Endothelial cell of umbilical vein (primary cell): ENCODE measurements around the gene CUEDC1. TPM values are rescaled to one million over a fixed set of nuclear protein-coding genes. Genes with fewer than 3 reads are reported as not detected.

Experiments used
- BruUV-seq: library from RNA; stranded (reverse); fragments of 400-500 nt; replicated peaks from 2 replicates; lab custom pipeline; 2021; lab: Mats Ljungman, UMichigan
- CTCF ChIA-PET: fragments of 300-600, 350-600 bp; sonication (Branson Sonifier 250); formaldehyde crosslinking; loops from one replicate; lab custom pipeline; 2021; ENCODE audit warnings: antibody characterized with exemption, inconsistent platforms; lab: Charles Lee
- POLR2A ChIA-PET: fragments of 300-600, 350-600 bp; sonication (Branson Sonifier 250); formaldehyde crosslinking; loops from one replicate; lab custom pipeline; 2021; ENCODE audit warnings: antibody characterized with exemption, inconsistent platforms; lab: Charles Lee
- DNase-seq: peaks from one replicate; pipeline ENCODE4 v3.0.0-alpha.2; 2011; ENCODE audit warnings: low read depth, low spot score
- FAIRE-seq: peaks from 2 replicates; lab custom pipeline; 2011; peaks lifted over from hg19 to GRCh38; lab: Jason Lieb, UNC
- H2AFZ ChIP-seq: 2 replicates; pipeline ENCODE4 v1.6.0; 2012; ENCODE audit warnings: low read depth, low read length, control low read depth, inconsistent platforms
- H3K27ac ChIP-seq: 2 replicates; pipeline ENCODE4 v1.5.1; 2011; ENCODE audit warnings: low read depth, mild to moderate bottlenecking, control low read depth, low read length, moderate library complexity; ENCODE audit not compliant: insufficient read depth
- H3K27me3 ChIP-seq, 2 experiments: 2 replicates each; pipeline versions ENCODE4 v1.6.0 to v1.6.1; 2011; ENCODE audit warnings: low read length in 2 of 2, mixed read lengths in 1 of 2; ENCODE audit not compliant: control insufficient read depth in 2 of 2, insufficient read depth in 2 of 2
- H3K36me3 ChIP-seq, 2 experiments: 2 replicates in 1 of 2; 3 replicates in 1 of 2; pipeline ENCODE4 v1.5.1; 2011; ENCODE audit warnings: low read length in 2 of 2, mild to moderate bottlenecking in 1 of 2, moderate library complexity in 1 of 2; ENCODE audit not compliant: control insufficient read depth in 2 of 2, insufficient read depth in 2 of 2; ENCODE audit errors: extremely low read depth in 1 of 2
- H3K4me1 ChIP-seq: 3 replicates; pipeline ENCODE4 v1.5.1; 2011; ENCODE audit warnings: mild to moderate bottlenecking, low read length; ENCODE audit not compliant: control insufficient read depth, insufficient read depth; ENCODE audit errors: extremely low read depth
- H3K4me2 ChIP-seq: 2 replicates; pipeline ENCODE4 v1.6.1; 2011; ENCODE audit warnings: low read length, control low read depth, mixed read lengths; ENCODE audit not compliant: insufficient read depth
- H3K4me3 ChIP-seq, 3 experiments: fragments of 200-600 bp in 1 of 3; sonication (generic), shearing (Covaris generic) in 1 of 3; replicated peaks in 1 of 3; 2 replicates each; pipeline ENCODE4 v1.5.1; 2011 to 2016; ENCODE audit warnings: control low read depth in 3 of 3, low read length in 3 of 3, mild to moderate bottlenecking in 2 of 3, inconsistent platforms in 1 of 3, low read depth in 1 of 3, moderate library complexity in 1 of 3; ENCODE audit not compliant: insufficient read depth in 1 of 3
- H3K79me2 ChIP-seq: 2 replicates; pipeline ENCODE4 v1.6.0; 2012; ENCODE audit warnings: low read length, inconsistent platforms; ENCODE audit not compliant: control insufficient read depth, insufficient read depth
- H3K9ac ChIP-seq: replicated peaks from 2 replicates; pipeline ENCODE3; 2011; ENCODE audit warnings: low read length, control low read depth; ENCODE audit not compliant: insufficient read depth; ENCODE audit errors: extremely low read depth
- H3K9me1 ChIP-seq: replicated peaks from 3 replicates; pipeline ENCODE4 v1.6.0; 2011; ENCODE audit warnings: mild to moderate bottlenecking, low read length; ENCODE audit not compliant: control insufficient read depth, insufficient read depth; ENCODE audit errors: extremely low read depth
- H3K9me3 ChIP-seq: replicated peaks from 2 replicates; pipeline ENCODE4 v1.5.1; 2012; ENCODE audit warnings: low read length, inconsistent platforms; ENCODE audit not compliant: control insufficient read depth, insufficient read depth
- H4K20me1 ChIP-seq: replicated peaks from 2 replicates; pipeline ENCODE3; 2011; ENCODE audit warnings: mild to moderate bottlenecking, low read length; ENCODE audit not compliant: control insufficient read depth, insufficient read depth; ENCODE audit errors: extremely low read depth
- CTCF ChIP-seq, 2 donors: IDR thresholded peaks; 1 replicate in 1 of 2; 2 replicates in 1 of 2; pipeline ENCODE4 v1.5.1; 2011; ENCODE audit warnings: low read length in 2 of 2, mild to moderate bottlenecking in 2 of 2, moderate library complexity in 2 of 2, control low read depth in 1 of 2, inconsistent platforms in 1 of 2, low read depth in 1 of 2; ENCODE audit not compliant: insufficient read depth in 1 of 2; ENCODE audit errors: extremely low read depth in 1 of 2
- EZH2 ChIP-seq: IDR thresholded peaks from 2 replicates; pipeline ENCODE4 v1.6.1; 2012; ENCODE audit warnings: borderline replicate concordance, low read depth, mild to moderate bottlenecking, moderate library complexity, low read length, inconsistent platforms; ENCODE audit not compliant: severe bottlenecking
- JUN ChIP-seq: IDR thresholded peaks from 2 replicates; pipeline ENCODE4 v1.6.1; 2011; ENCODE audit warnings: borderline replicate concordance, low read depth; ENCODE audit not compliant: insufficient read length, insufficient read depth
- MYC ChIP-seq: IDR thresholded peaks from one replicate; pipeline ENCODE4 v1.6.1; 2011; ENCODE audit warnings: mild to moderate bottlenecking, low read depth, low read length
- POLR2A ChIP-seq: IDR thresholded peaks from 2 replicates; pipeline ENCODE4 v1.6.1; 2012; ENCODE audit warnings: low read depth, mild to moderate bottlenecking, control low read depth, low read length
- dilution Hi-C: fragments of 300-500 bp; cut with MboI; formaldehyde crosslinking; loops from one replicate; pipeline ENCODE4 v1.15.0; 2019; ENCODE audit warnings: low sequenced_read_pairs; ENCODE audit not compliant: extremely low pct_ligation_motif_present
- intact Hi-C: fragments of 100-400 bp; cut with micrococcal nuclease; formaldehyde crosslinking; loops from one replicate; pipeline ENCODE4 v1.10.0; 2022
- polyA plus RNA-seq, 4 experiments: library from polyadenylated mRNA; depleted of rRNA in 3 of 4; stranded (reverse) in 3 of 4; unstranded in 1 of 4; fragments of >200 nt; gene quantifications; 2 replicates each; pipeline versions ENCODE4 v1.2.1 to v1.2.3, GENCODE V29; 2011 to 2012; ENCODE audit warnings: missing spikeins in 1 of 4
- total RNA-seq: library from RNA; stranded (reverse); gene quantifications from 2 replicates; pipeline ENCODE4 v1.2.3, GENCODE V29; 2021

Gene CUEDC1
- total and polyA plus RNA-seq, 2 donors (not counting 3 experiments of a cell fraction or from before 2014, with no cell fraction given) = 15.8 to 27.7 TPM

GRCh38 chr17:57910462-57911420, 44.5 kb downstream of the CUEDC1 start:
- H3K4me2 ChIP-seq = no peak overlapping the region
- no peak overlapping the region for H3K9ac ChIP-seq
- no peaks in the 10 kb centered on the region for H3K36me3 ChIP-seq
- no peaks in the 10 kb centered on the region for H4K20me1 ChIP-seq
- CTCF ChIA-PET = interaction anchor here (1.2 to 1.5 kb wide), 3 partner anchors 11 to 89 kb away, joined by 3 to 5 read pairs (median 3); no protein-coding TSS in a partner anchor
- H3K9me1 ChIP-seq = no peaks in the 10 kb centered on the region
- dilution Hi-C loops = no loop called here
- no peak for FAIRE-seq
- DNase-seq = no peak
- no TSS peak for BruUV-seq
- H3K4me1 ChIP-seq = peaks cover 13% of the 10 kb centered on the region
- no peak overlapping the region for H2AFZ ChIP-seq
- no peak overlapping the region for H3K4me3 ChIP-seq
- no peak for TF ChIP-seq MYC
- POLR2A ChIA-PET = interaction anchor here (0.6 kb wide), 1 partner anchor 14 kb away, joined by 4 read pairs; no protein-coding TSS in a partner anchor
- H3K79me2 ChIP-seq = no peaks in the 10 kb centered on the region
- H3K9me3 ChIP-seq = no peaks in the 10 kb centered on the region
- H3K27ac ChIP-seq = no peak overlapping the region
- no peaks in the 10 kb centered on the region for H3K27me3 ChIP-seq
- intact Hi-C loops = no loop called here

- H3K4me2 ChIP-seq = no peak overlapping the region
- no peaks in the 10 kb centered on the region for H3K27me3 ChIP-seq
- BruUV-seq = no TSS peak
- H3K4me3 ChIP-seq = no peak overlapping the region
- H3K4me1 ChIP-seq = peaks cover 7% of the 10 kb centered on the region
- H3K9me3 ChIP-seq = no peaks in the 10 kb centered on the region
- no peak overlapping the region for H3K9ac ChIP-seq
- H3K9me1 ChIP-seq = no peaks in the 10 kb centered on the region
- DNase-seq (no peak), FAIRE-seq (no peak)
- POLR2A ChIA-PET = no interaction called here
- dilution Hi-C loops (no loop called here), intact Hi-C loops (no loop called here)
- no peak overlapping the region for H2AFZ ChIP-seq
- no peak for TF ChIP-seq JUN
- TF ChIP-seq MYC = no peak
- TF ChIP-seq EZH2 = no peak
- no peak for TF ChIP-seq POLR2A
- TF ChIP-seq CTCF (IDR thresholded peaks at IDR 0.05; ENCODE audit: extremely low read depth in 1 of 2, insufficient read depth in 1 of 2, low read depth in 1 of 2, low read length in 2 of 2) = no peak
- no peaks in the 10 kb centered on the region for H3K79me2 ChIP-seq
- no peaks in the 10 kb centered on the region for H3K36me3 ChIP-seq
- no peaks in the 10 kb centered on the region for H4K20me1 ChIP-seq
- CTCF ChIA-PET = interaction anchor here (1.1 kb wide), 1 partner anchor 46 kb away, joined by 3 read pairs; the partner anchor contains the start of gene CUEDC1
- H3K27ac ChIP-seq = no peak overlapping the region
Measured at GRCh38 chr17:57909551-57909950, 45.7 kb downstream of the CUEDC1 start.
